Measurements from ENCODE around the gene SDK1.

DNA sequence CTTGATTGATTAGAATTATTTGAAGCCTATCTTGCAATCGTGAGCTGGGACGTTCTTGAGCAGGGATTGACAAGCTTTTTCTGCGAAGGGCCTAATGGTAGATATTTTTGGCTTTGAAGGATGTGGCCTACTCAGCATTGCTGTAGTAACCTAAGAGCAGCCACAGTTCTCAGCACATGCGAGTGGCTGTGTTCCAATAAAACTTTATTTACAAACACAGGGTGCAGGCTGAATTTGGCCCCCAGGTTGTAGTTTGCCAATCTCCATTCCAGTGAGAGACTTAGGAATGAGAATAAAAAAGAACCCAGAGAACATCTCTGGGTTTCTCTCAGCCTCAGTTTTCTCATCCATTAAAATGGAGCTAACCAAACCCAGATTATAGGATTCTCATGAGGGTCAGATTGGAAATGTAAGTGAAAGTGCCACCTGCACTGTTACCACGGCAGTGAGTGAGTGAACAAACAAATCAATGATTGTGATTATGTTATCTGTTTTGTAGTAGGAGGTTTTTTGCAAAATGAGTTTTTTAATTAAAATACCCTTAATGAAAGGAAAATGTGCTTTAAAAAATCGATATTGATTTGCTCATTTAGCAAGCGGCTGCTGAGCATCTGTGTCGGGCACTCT lies 664.0 kb downstream of the SDK1 start:
- no peak for TF ChIP-seq POLR2A (IDR thresholded peaks at IDR 0.05)
- TF ChIP-seq, protein P1, sequence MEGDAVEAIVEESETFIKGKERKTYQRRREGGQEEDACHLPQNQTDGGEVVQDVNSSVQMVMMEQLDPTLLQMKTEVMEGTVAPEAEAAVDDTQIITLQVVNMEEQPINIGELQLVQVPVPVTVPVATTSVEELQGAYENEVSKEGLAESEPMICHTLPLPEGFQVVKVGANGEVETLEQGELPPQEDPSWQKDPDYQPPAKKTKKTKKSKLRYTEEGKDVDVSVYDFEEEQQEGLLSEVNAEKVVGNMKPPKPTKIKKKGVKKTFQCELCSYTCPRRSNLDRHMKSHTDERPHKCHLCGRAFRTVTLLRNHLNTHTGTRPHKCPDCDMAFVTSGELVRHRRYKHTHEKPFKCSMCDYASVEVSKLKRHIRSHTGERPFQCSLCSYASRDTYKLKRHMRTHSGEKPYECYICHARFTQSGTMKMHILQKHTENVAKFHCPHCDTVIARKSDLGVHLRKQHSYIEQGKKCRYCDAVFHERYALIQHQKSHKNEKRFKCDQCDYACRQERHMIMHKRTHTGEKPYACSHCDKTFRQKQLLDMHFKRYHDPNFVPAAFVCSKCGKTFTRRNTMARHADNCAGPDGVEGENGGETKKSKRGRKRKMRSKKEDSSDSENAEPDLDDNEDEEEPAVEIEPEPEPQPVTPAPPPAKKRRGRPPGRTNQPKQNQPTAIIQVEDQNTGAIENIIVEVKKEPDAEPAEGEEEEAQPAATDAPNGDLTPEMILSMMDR (IDR thresholded peaks at IDR 0.05) = no peak
